ENCODE results near the gene MS4A6E. TPM values are rescaled to one million over a fixed set of nuclear protein-coding genes. Genes with fewer than 3 reads are reported as not detected.

Gene MS4A6E
- total RNA-seq, 5 donors from 2014 or later (not counting 1 experiment from before 2014, with no cell fraction given) = not detected

- 33% methylated on average over 1 of the region's 5 CpGs for WGBS (ENCODE audit: insufficient coverage)
- ChIA-PET CTCF (no interaction called here), POLR2A (no interaction called here)
- H3K27ac ChIP-seq (ENCODE audit: low read length) = no peak overlapping the region
- ATAC-seq (replicated peaks in 1 of 4) (no peak), DNase-seq (peak in 1 of 35 experiments; percentile 1)
- no peaks in the 10 kb centered on the region for H3K9me3 Mint-ChIP-seq
- no peaks in the 10 kb centered on the region for H3K36me3 ChIP-seq (ENCODE audit: control insufficient read depth in 2 of 2, extremely low read depth in 1 of 2, insufficient read depth in 1 of 2, low read length in 1 of 2)
- peaks cover 0 to 13% of the 10 kb centered on the region in 2 donors for H3K27me3 Mint-ChIP-seq
- H3K36me3 Mint-ChIP-seq = no peaks in the 10 kb centered on the region
- H3K27ac Mint-ChIP-seq = no peak overlapping the region
- no peaks in the 10 kb centered on the region for H3K27me3 ChIP-seq (replicated peaks in 1 of 2; ENCODE audit: control insufficient read depth in 2 of 2, extremely low read depth in 1 of 2, insufficient read depth in 2 of 2, low read length in 1 of 2)
- H3K4me3 Mint-ChIP-seq = no peak overlapping the region
- H3K4me3 ChIP-seq (ENCODE audit: control insufficient read depth in 1 of 2, extremely low read depth in 1 of 2, low read length in 1 of 2) = no peak overlapping the region
- H3K9me3 ChIP-seq = no peaks in the 10 kb centered on the region
- no peaks in the 10 kb centered on the region for H3K4me1 Mint-ChIP-seq
- H3K4me1 ChIP-seq (ENCODE audit: control insufficient read depth in 1 of 2, extremely low read depth in 1 of 2, insufficient read depth in 2 of 2, low read length in 2 of 2) = no peaks in the 10 kb centered on the region
These were observed 16.6 kb upstream of the MS4A6E start for GRCh38 chr11:60310407-60310998.

- DNase-seq (no peak), ATAC-seq (replicated peaks in 1 of 4) (no peak)
- WGBS (ENCODE audit: insufficient coverage) = no CpG with 5 or more reads among the region's 2 CpGs
- no peaks in the 10 kb centered on the region for H3K9me3 ChIP-seq
- H3K36me3 ChIP-seq (ENCODE audit: control insufficient read depth in 2 of 2, extremely low read depth in 1 of 2, insufficient read depth in 1 of 2, low read length in 1 of 2) = no peaks in the 10 kb centered on the region
- H3K27me3 ChIP-seq (replicated peaks in 1 of 2; ENCODE audit: control insufficient read depth in 2 of 2, extremely low read depth in 1 of 2, insufficient read depth in 2 of 2, low read length in 1 of 2) = no peaks in the 10 kb centered on the region
- no peaks in the 10 kb centered on the region for H3K4me1 Mint-ChIP-seq
- no peak overlapping the region for H3K4me3 ChIP-seq (ENCODE audit: control insufficient read depth in 1 of 2, extremely low read depth in 1 of 2, low read length in 1 of 2)
- H3K27me3 Mint-ChIP-seq = peaks cover 9 to 12% of the 10 kb centered on the region in 2 donors
- H3K9me3 Mint-ChIP-seq = peaks cover 6 to 10% (median 6%) of the 10 kb centered on the region in 3 donors
- POLR2A ChIA-PET = no interaction called here
- H3K4me1 ChIP-seq (ENCODE audit: control insufficient read depth in 1 of 2, extremely low read depth in 1 of 2, insufficient read depth in 2 of 2, low read length in 2 of 2) = no peaks in the 10 kb centered on the region
- H3K4me3 Mint-ChIP-seq = no peak overlapping the region
- CTCF ChIA-PET = no interaction called here
- H3K27ac Mint-ChIP-seq = no peak overlapping the region
- H3K27ac ChIP-seq (ENCODE audit: low read length) = no peak overlapping the region
- H3K36me3 Mint-ChIP-seq = no peaks in the 10 kb centered on the region
These were observed 12.3 kb upstream of the MS4A6E start for GRCh38 chr11:60314635-60315321.

GRCh38 chr11:60315871-60316270 is 11.2 kb upstream of the MS4A6E start:
- no peak for DNase-seq
- Mint-ChIP-seq H3K36me3 (no peaks in the 10 kb centered on the region), H3K4me3 (no peak overlapping the region), H3K9me3 (peaks cover 12 to 19% (median 15%) of the 10 kb centered on the region in 3 donors), H3K27me3 (peaks cover 10 to 13% of the 10 kb centered on the region in 2 donors), H3K27ac (no peak overlapping the region), H3K4me1 (no peaks in the 10 kb centered on the region)
- H3K4me1 ChIP-seq (ENCODE audit: control insufficient read depth in 1 of 2, extremely low read depth in 1 of 2, insufficient read depth in 2 of 2, low read length in 2 of 2) = no peaks in the 10 kb centered on the region
- no peak overlapping the region for H3K4me3 ChIP-seq (ENCODE audit: control insufficient read depth in 1 of 2, extremely low read depth in 1 of 2, low read length in 1 of 2)
- H3K27ac ChIP-seq (ENCODE audit: low read length) = no peak overlapping the region
- H3K9me3 ChIP-seq = peaks cover 4% of the 10 kb centered on the region
- ChIA-PET CTCF (no interaction called here), POLR2A (no interaction called here)
- no peaks in the 10 kb centered on the region for H3K36me3 ChIP-seq (ENCODE audit: control insufficient read depth in 2 of 2, extremely low read depth in 1 of 2, insufficient read depth in 1 of 2, low read length in 1 of 2)
- ATAC-seq (replicated peaks in 1 of 4) = no peak
- H3K27me3 ChIP-seq (replicated peaks in 1 of 2; ENCODE audit: control insufficient read depth in 2 of 2, extremely low read depth in 1 of 2, insufficient read depth in 2 of 2, low read length in 1 of 2) = no peaks in the 10 kb centered on the region

DNA sequence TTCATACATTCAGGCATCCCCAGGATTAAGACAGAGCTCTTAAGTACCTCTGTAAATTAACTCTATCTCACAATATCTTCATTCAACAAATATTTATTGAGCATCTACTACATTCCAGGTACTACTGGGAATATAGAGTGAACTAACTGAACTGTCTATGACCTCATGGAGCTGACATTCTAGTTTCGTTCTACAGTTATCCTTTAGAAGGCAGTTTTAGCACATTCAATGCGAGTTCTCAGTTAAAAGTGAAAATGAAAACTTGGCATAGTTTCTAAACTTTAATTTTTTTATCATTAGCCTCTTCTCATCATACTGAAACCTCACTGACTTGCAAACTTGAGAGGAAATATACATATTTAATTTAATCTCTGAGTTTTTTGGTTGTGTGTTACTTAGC is 10.7 kb upstream of the MS4A6E start:
- Histone ChIP-seq H3K27ac (ENCODE audit: low read length) (no peak overlapping the region), H3K36me3 (ENCODE audit: control insufficient read depth in 2 of 2, extremely low read depth in 1 of 2, insufficient read depth in 1 of 2, low read length in 1 of 2) (no peaks in the 10 kb centered on the region), H3K4me1 (ENCODE audit: control insufficient read depth in 1 of 2, extremely low read depth in 1 of 2, insufficient read depth in 2 of 2, low read length in 2 of 2) (no peaks in the 10 kb centered on the region), H3K9me3 (peaks cover 4% of the 10 kb centered on the region), H3K4me3 (ENCODE audit: control insufficient read depth in 1 of 2, extremely low read depth in 1 of 2, low read length in 1 of 2) (no peak overlapping the region), H3K27me3 (replicated peaks in 1 of 2; ENCODE audit: control insufficient read depth in 2 of 2, extremely low read depth in 1 of 2, insufficient read depth in 2 of 2, low read length in 1 of 2) (no peaks in the 10 kb centered on the region)
- Mint-ChIP-seq H3K4me3 (no peak overlapping the region), H3K36me3 (no peaks in the 10 kb centered on the region), H3K4me1 (no peaks in the 10 kb centered on the region), H3K9me3 (peaks cover 14 to 22% (median 15%) of the 10 kb centered on the region in 3 donors), H3K27ac (no peak overlapping the region), H3K27me3 (peaks cover 14% of the 10 kb centered on the region in 2 donors)
- no peak for DNase-seq
- ChIA-PET CTCF (no interaction called here), POLR2A (no interaction called here)
- WGBS (ENCODE audit: insufficient coverage) = no CpG with 5 or more reads among the region's 2 CpGs
- no peak for ATAC-seq (replicated peaks in 1 of 4)

DNA sequence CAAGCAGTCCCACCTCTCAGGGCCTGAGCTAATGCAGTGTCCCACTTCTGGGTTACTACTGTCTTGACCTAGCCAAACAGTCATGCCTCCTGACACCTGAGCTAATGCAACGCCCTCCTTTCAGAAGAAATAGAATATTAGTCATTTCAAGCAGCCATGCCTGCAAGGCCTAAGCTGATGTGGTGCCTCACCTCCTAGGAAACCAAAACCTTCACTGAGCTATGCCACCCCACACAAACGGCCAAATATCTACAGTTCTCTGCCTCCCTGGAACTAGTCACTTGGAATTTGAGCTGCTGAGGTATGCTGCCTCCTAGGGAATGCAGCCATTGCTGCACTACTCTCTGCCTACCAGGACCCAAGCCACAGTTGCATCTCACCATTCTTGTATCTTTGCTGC is 8.3 kb upstream of the MS4A6E start:
- no peak overlapping the region for H3K4me3 Mint-ChIP-seq
- Histone ChIP-seq H3K4me1 (ENCODE audit: control insufficient read depth in 1 of 2, extremely low read depth in 1 of 2, insufficient read depth in 2 of 2, low read length in 2 of 2) (no peaks in the 10 kb centered on the region), H3K9me3 (peaks cover 4% of the 10 kb centered on the region), H3K4me3 (ENCODE audit: control insufficient read depth in 1 of 2, extremely low read depth in 1 of 2, low read length in 1 of 2) (no peak overlapping the region), H3K27me3 (replicated peaks in 1 of 2; ENCODE audit: control insufficient read depth in 2 of 2, extremely low read depth in 1 of 2, insufficient read depth in 2 of 2, low read length in 1 of 2) (no peaks in the 10 kb centered on the region), H3K36me3 (ENCODE audit: control insufficient read depth in 2 of 2, extremely low read depth in 1 of 2, insufficient read depth in 1 of 2, low read length in 1 of 2) (no peaks in the 10 kb centered on the region), H3K27ac (ENCODE audit: low read length) (no peak overlapping the region)
- peaks cover 14 to 43% (median 21%) of the 10 kb centered on the region in 3 donors for H3K9me3 Mint-ChIP-seq
- ChIA-PET CTCF (no interaction called here), POLR2A (no interaction called here)
- no peaks in the 10 kb centered on the region for H3K4me1 Mint-ChIP-seq
- 62% methylated on average over 2 of the region's 2 CpGs for WGBS (ENCODE audit: insufficient coverage)
- peaks cover 17 to 20% of the 10 kb centered on the region in 2 donors for H3K27me3 Mint-ChIP-seq
- no peaks in the 10 kb centered on the region for H3K36me3 Mint-ChIP-seq
- ATAC-seq (replicated peaks in 1 of 4) (no peak), DNase-seq (no peak)
- H3K27ac Mint-ChIP-seq = no peak overlapping the region

GRCh38 chr11:60321051-60321450 is 6.0 kb upstream of the MS4A6E start:
- CTCF ChIA-PET = interaction anchor here in 1 of 2 donors (1.2 kb wide), 1 partner anchor 10 kb away, joined by 7 read pairs; no protein-coding TSS in a partner anchor
- peaks cover 14 to 45% (median 21%) of the 10 kb centered on the region in 3 donors for H3K9me3 Mint-ChIP-seq

More at GRCh38 chr11:60321051-60321450, 6.0 kb upstream of the MS4A6E start:
- Mint-ChIP-seq H3K27ac (no peak overlapping the region), H3K36me3 (no peaks in the 10 kb centered on the region), H3K27me3 (peaks cover 14 to 17% of the 10 kb centered on the region in 2 donors), H3K4me3 (no peak overlapping the region), H3K4me1 (no peaks in the 10 kb centered on the region)
- no peaks in the 10 kb centered on the region for H3K27me3 ChIP-seq (replicated peaks in 1 of 2; ENCODE audit: control insufficient read depth in 2 of 2, extremely low read depth in 1 of 2, insufficient read depth in 2 of 2, low read length in 1 of 2)
- POLR2A ChIA-PET = no interaction called here
- no peak overlapping the region for H3K4me3 ChIP-seq (ENCODE audit: control insufficient read depth in 1 of 2, extremely low read depth in 1 of 2, low read length in 1 of 2)
- H3K9me3 ChIP-seq = peaks cover 4% of the 10 kb centered on the region
- ATAC-seq (replicated peaks in 1 of 4) (no peak), DNase-seq (no peak)
- no peak overlapping the region for H3K27ac ChIP-seq (ENCODE audit: low read length)
- no peaks in the 10 kb centered on the region for H3K36me3 ChIP-seq (ENCODE audit: control insufficient read depth in 2 of 2, extremely low read depth in 1 of 2, insufficient read depth in 1 of 2, low read length in 1 of 2)
- no peaks in the 10 kb centered on the region for H3K4me1 ChIP-seq (ENCODE audit: control insufficient read depth in 1 of 2, extremely low read depth in 1 of 2, insufficient read depth in 2 of 2, low read length in 2 of 2)
